ENCODE data around the gene AKAP1. TPM values are rescaled to one million over a fixed set of nuclear protein-coding genes. Genes with fewer than 3 reads are reported as not detected.

The AKAP1 gene
- total RNA-seq, 2 donors from 2014 or later: 11.6 to 18.5 TPM

GRCh38 chr17:57151798-57152197, 66.8 kb downstream of the AKAP1 start:
- no peak overlapping the region for H3K4me3 Mint-ChIP-seq
- 93 to 94% methylated on average over 7 to 10 of the region's 10 CpGs for WGBS, 2 experiments (ENCODE audit: insufficient coverage in 1 of 2, insufficient read length in 1 of 2)
- Histone ChIP-seq H3K9me3 (ENCODE audit: control insufficient read depth, low read length) (peaks cover 16% of the 10 kb centered on the region), H3K4me1 (ENCODE audit: control insufficient read depth, insufficient read depth, low read length) (no peaks in the 10 kb centered on the region), H3K4me3 (ENCODE audit: low read length) (no peak overlapping the region), H3K9ac (ENCODE audit: extremely low read depth, low read length, poor library complexity, severe bottlenecking) (no peak overlapping the region), H3K36me3 (ENCODE audit: control insufficient read depth, insufficient read depth, low read length) (no peaks in the 10 kb centered on the region), H3K27ac (ENCODE audit: low read depth, low read length) (no peak overlapping the region), H3K27me3 (ENCODE audit: control insufficient read depth, insufficient read depth, low read length, poor library complexity, severe bottlenecking) (no peaks in the 10 kb centered on the region)
- H3K9me3 Mint-ChIP-seq: peaks cover 15% of the 10 kb centered on the region
- DNase-seq: no peak
- no peak overlapping the region for H3K27ac Mint-ChIP-seq
- H3K27me3 Mint-ChIP-seq (ENCODE audit: insufficient read depth): peaks cover 9% of the 10 kb centered on the region
- TF ChIP-seq CTCF (conservative IDR thresholded peaks at IDR 0.05): no peak
- no peaks in the 10 kb centered on the region for H3K4me1 Mint-ChIP-seq
- no peaks in the 10 kb centered on the region for H3K36me3 Mint-ChIP-seq (ENCODE audit: low read depth)

- no peaks in the 10 kb centered on the region for H3K27me3 ChIP-seq (ENCODE audit: control insufficient read depth, insufficient read depth, low read length, poor library complexity, severe bottlenecking)
- Mint-ChIP-seq H3K4me1 (peaks cover 2% of the 10 kb centered on the region), H3K9me3 (peaks cover 15% of the 10 kb centered on the region), H3K27ac (no peak overlapping the region), H3K36me3 (ENCODE audit: low read depth) (no peaks in the 10 kb centered on the region), H3K27me3 (ENCODE audit: insufficient read depth) (peaks cover 9% of the 10 kb centered on the region), H3K4me3 (no peak overlapping the region)
- H3K9ac ChIP-seq (ENCODE audit: extremely low read depth, low read length, poor library complexity, severe bottlenecking): no peak overlapping the region
- WGBS, 2 experiments (ENCODE audit: insufficient coverage in 1 of 2, insufficient read length in 1 of 2): 93% methylated on average over 6 to 7 of the region's 7 CpGs
- no peak for TF ChIP-seq CTCF (conservative IDR thresholded peaks at IDR 0.05)
- H3K9me3 ChIP-seq (ENCODE audit: control insufficient read depth, low read length): peaks cover 16% of the 10 kb centered on the region
- no peak overlapping the region for H3K4me3 ChIP-seq (ENCODE audit: low read length)
- H3K27ac ChIP-seq (ENCODE audit: low read depth, low read length): no peak overlapping the region
- no peak for DNase-seq
- H3K4me1 ChIP-seq (ENCODE audit: control insufficient read depth, insufficient read depth, low read length): no peaks in the 10 kb centered on the region
- no peaks in the 10 kb centered on the region for H3K36me3 ChIP-seq (ENCODE audit: control insufficient read depth, insufficient read depth, low read length)
These were observed 68.0 kb downstream of the AKAP1 start for GRCh38 chr17:57152967-57153528.

GRCh38 chr17:57154921-57155320, 69.9 kb downstream of the AKAP1 start:
- H3K36me3 ChIP-seq (ENCODE audit: control insufficient read depth, insufficient read depth, low read length): no peaks in the 10 kb centered on the region
- 84 to 87% methylated on average over 2 of the region's 2 CpGs for WGBS, 2 experiments (ENCODE audit: insufficient coverage in 1 of 2, insufficient read length in 1 of 2)
- H3K27me3 Mint-ChIP-seq (ENCODE audit: insufficient read depth): peaks cover 9% of the 10 kb centered on the region
- H3K4me1 Mint-ChIP-seq: peaks cover 9% of the 10 kb centered on the region
- H3K4me3 ChIP-seq (ENCODE audit: low read length): no peak overlapping the region
- peaks cover 14% of the 10 kb centered on the region for H3K9me3 Mint-ChIP-seq
- H3K27me3 ChIP-seq (ENCODE audit: control insufficient read depth, insufficient read depth, low read length, poor library complexity, severe bottlenecking): no peaks in the 10 kb centered on the region
- H3K4me3 Mint-ChIP-seq: no peak overlapping the region
- no peaks in the 10 kb centered on the region for H3K36me3 Mint-ChIP-seq (ENCODE audit: low read depth)
- H3K4me1 ChIP-seq (ENCODE audit: control insufficient read depth, insufficient read depth, low read length): no peaks in the 10 kb centered on the region
- H3K27ac ChIP-seq (ENCODE audit: low read depth, low read length): no peak overlapping the region
- no peak for TF ChIP-seq CTCF (conservative IDR thresholded peaks at IDR 0.05)
- no peak overlapping the region for H3K27ac Mint-ChIP-seq
- DNase-seq: no peak
- no peak overlapping the region for H3K9ac ChIP-seq (ENCODE audit: extremely low read depth, low read length, poor library complexity, severe bottlenecking)
- H3K9me3 ChIP-seq (ENCODE audit: control insufficient read depth, low read length): peaks cover 9% of the 10 kb centered on the region

Data from endodermal cell (in vitro differentiated cells).